Large intestine (tissue), 3 donors: ENCODE results near the gene TBC1D2B. TPM values are rescaled to one million over a fixed set of nuclear protein-coding genes. Genes with fewer than 3 reads are reported as not detected.

ENCODE experiments used
- DNase-seq, 2 donors: peaks; one replicate each; pipeline versions ENCODE4 v3.0.0 to v3.0.0-alpha.2; 2013
- H3K27ac ChIP-seq: one replicate; pipeline ENCODE4 v1.5.1; 2013; ENCODE audit warnings: low read length
- H3K27me3 ChIP-seq: 2 replicates; pipeline ENCODE4 v1.6.1; 2013; ENCODE audit warnings: low read length; ENCODE audit not compliant: control insufficient read depth, insufficient read depth
- H3K36me3 ChIP-seq: 2 replicates; pipeline ENCODE4 v1.6.1; 2013; ENCODE audit warnings: low read length; ENCODE audit not compliant: control insufficient read depth, insufficient read depth
- H3K4me1 ChIP-seq: one replicate; pipeline ENCODE4 v1.6.1; 2013; ENCODE audit warnings: low read length; ENCODE audit not compliant: control insufficient read depth, insufficient read depth
- H3K4me3 ChIP-seq: one replicate; pipeline ENCODE4 v1.5.1; 2013; ENCODE audit warnings: low read length
- H3K9me3 ChIP-seq: one replicate; pipeline ENCODE4 v1.6.1; 2013; ENCODE audit warnings: mild to moderate bottlenecking, low read depth, low read length, moderate library complexity; ENCODE audit not compliant: control insufficient read depth
- whole genome bisulfite sequencing: methylation state at CpG from one replicate; pipeline ENCODE4 v1.1.5; 2013; ENCODE audit warnings: low lambda C conversion rate; ENCODE audit not compliant: insufficient coverage; 5-methylcytosine and 5-hydroxymethylcytosine counted together
- polyA plus RNA-seq: library from polyadenylated mRNA; unstranded; fragments of 120-200 nt; gene quantifications from one replicate; pipeline ENCODE4 v1.2.1, GENCODE V29; 2013

Gene TBC1D2B
- polyA plus RNA-seq, 1 donor, result 44.6 TPM

GRCh38 chr15:78107471-78107870 lies 30.0 kb upstream of the TBC1D2B start:
- Histone ChIP-seq H3K4me3 (no peak overlapping the region), H3K9me3 (no peaks in the 10 kb centered on the region), H3K4me1 (peaks cover 21% of the 10 kb centered on the region), H3K27ac (no peak overlapping the region), H3K27me3 (no peaks in the 10 kb centered on the region), H3K36me3 (peaks cover 44% of the 10 kb centered on the region)
- WGBS, result no CpG with 5 or more reads among the region's 8 CpGs
- no peak for DNase-seq

GRCh38 chr15:78105476-78106241 lies 28.1 kb upstream of the TBC1D2B start:
- peaks cover 39% of the 10 kb centered on the region for H3K36me3 ChIP-seq
- DNase-seq, result peak; percentile 64 to 88
- no peak overlapping the region for H3K4me3 ChIP-seq
- WGBS, result no CpG with 5 or more reads among the region's 16 CpGs
- H3K9me3 ChIP-seq, result no peaks in the 10 kb centered on the region
- no peaks in the 10 kb centered on the region for H3K27me3 ChIP-seq
- H3K4me1 ChIP-seq, result peaks cover 21% of the 10 kb centered on the region
- H3K27ac ChIP-seq, result peak overlapping the region; percentile 17

GRCh38 chr15:78104566-78105475 lies 27.3 kb upstream of the TBC1D2B start:
- Histone ChIP-seq H3K27me3 (no peaks in the 10 kb centered on the region), H3K4me3 (no peak overlapping the region), H3K9me3 (no peaks in the 10 kb centered on the region), H3K27ac (peak overlapping the region; percentile 17), H3K4me1 (peaks cover 21% of the 10 kb centered on the region), H3K36me3 (peaks cover 36% of the 10 kb centered on the region)
- DNase-seq, result no peak
- 93% methylated on average over 3 of the region's 12 CpGs for WGBS

DNA sequence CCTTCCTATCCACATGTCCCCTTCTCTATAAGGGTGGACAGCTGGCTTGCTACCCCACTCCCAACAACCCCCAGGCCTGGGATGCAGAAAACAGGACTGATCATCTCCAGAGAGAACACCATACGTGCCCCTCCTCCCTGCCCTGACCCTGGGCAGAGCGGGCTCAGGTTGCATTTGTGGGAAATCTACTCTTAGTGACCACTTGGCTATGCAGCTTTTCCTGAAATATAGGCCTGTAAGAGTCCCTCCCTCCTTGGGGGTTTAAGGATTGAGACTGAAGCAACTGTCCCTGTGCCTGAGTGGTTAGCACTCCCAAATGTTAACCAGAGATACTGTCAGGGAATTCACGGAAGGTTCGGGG lies 26.6 kb upstream of the TBC1D2B start:
- Histone ChIP-seq H3K27ac (no peak overlapping the region), H3K4me1 (peaks cover 21% of the 10 kb centered on the region), H3K4me3 (no peak overlapping the region), H3K27me3 (no peaks in the 10 kb centered on the region), H3K36me3 (peaks cover 34% of the 10 kb centered on the region), H3K9me3 (no peaks in the 10 kb centered on the region)
- DNase-seq, result no peak
- WGBS, result no CpG with 5 or more reads among the region's 4 CpGs

- DNase-seq, result no peak
- Histone ChIP-seq H3K27me3 (no peaks in the 10 kb centered on the region), H3K4me3 (no peak overlapping the region), H3K36me3 (peaks cover 28% of the 10 kb centered on the region), H3K27ac (peak overlapping the region; percentile 13), H3K4me1 (peaks cover 21% of the 10 kb centered on the region), H3K9me3 (no peaks in the 10 kb centered on the region)
- WGBS, result no CpG with 5 or more reads among the region's 12 CpGs
Observed at GRCh38 chr15:78103406-78104118, 26.1 kb upstream of the TBC1D2B start.

DNA sequence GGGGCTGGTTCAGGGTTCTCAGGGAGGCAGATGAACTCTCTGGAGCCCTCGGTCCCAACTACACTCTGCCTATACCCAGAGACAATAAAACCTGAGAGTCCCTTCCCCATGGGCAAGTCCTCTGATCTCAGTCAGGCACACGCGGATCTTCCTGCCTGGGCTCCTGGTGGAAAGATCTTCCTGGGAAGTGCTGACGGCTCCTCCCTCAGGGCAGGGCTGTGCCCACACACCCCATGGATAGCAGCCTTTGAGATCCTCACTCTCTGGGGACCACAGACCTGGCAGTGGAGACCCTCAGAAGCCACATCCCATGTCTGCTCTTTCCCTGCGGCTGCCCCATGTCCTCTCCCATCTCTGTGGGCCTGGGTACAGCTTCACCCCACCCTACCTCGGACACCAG lies 25.2 kb upstream of the TBC1D2B start:
- Histone ChIP-seq H3K36me3 (peaks cover 27% of the 10 kb centered on the region), H3K4me3 (no peak overlapping the region), H3K27ac (no peak overlapping the region), H3K27me3 (no peaks in the 10 kb centered on the region), H3K9me3 (no peaks in the 10 kb centered on the region), H3K4me1 (peaks cover 21% of the 10 kb centered on the region)
- no peak for DNase-seq
- no CpG with 5 or more reads among the region's 6 CpGs for WGBS

DNA sequence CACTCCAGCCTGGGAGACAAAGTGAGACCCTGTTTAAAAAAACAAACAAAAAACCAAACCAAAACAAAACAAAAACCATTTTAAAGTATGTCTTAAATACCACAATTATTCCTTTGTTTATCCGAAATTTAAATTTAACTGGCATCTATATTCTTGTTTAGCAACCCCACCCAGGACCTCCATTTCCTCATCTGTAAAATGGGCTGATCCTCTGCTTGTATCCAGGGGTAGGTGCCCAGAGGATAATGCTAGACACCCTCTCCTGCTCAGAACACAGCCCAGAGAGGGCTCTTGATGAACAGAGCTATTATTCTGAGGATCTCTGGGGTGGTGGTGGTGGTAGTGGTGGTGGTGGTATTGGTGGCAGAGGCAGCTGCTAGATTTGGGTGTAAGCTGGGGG lies 24.7 kb upstream of the TBC1D2B start:
- H3K27me3 ChIP-seq, result no peaks in the 10 kb centered on the region
- no peaks in the 10 kb centered on the region for H3K9me3 ChIP-seq
- peaks cover 21% of the 10 kb centered on the region for H3K4me1 ChIP-seq
- H3K27ac ChIP-seq, result no peak overlapping the region
- no peak for DNase-seq
- 100% methylated on average over 1 of the region's 1 CpG for WGBS
- no peak overlapping the region for H3K4me3 ChIP-seq
- peaks cover 23% of the 10 kb centered on the region for H3K36me3 ChIP-seq

DNA sequence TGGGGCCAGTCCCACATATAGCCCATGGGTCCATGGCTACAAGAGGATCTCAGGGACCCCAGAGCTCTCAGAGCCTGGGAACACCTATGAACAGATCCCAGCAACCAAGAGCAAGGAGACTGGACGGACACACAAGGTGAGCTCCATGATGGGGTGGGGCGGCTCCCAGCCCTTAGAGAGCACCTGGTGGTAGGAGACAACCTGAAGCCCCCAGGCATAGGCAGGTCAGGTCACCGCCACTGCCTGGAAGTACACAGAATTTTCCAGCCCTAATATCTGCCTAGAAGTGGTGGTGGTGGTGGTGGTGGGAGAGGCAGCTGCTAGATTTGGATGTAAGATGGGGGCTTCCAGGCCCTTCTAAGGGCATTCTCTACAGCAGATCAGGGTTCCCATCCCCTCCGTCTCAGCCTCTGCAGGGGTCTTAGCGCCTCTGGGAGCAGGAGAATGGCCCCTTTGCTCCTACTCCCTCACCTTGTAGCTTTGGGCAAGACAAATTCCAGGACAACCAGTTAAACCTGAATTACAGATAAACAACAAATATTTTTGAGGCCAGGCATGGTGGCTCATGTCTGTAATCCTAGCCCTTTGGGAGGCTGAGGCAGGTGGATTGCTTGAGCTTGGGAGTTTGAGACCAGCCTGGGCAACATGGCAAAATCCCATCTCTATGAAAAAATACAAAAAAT lies 24.1 kb upstream of the TBC1D2B start:
- Histone ChIP-seq H3K36me3 (peaks cover 20% of the 10 kb centered on the region), H3K27me3 (no peaks in the 10 kb centered on the region), H3K4me1 (peaks cover 21% of the 10 kb centered on the region), H3K4me3 (no peak overlapping the region), H3K27ac (no peak overlapping the region), H3K9me3 (no peaks in the 10 kb centered on the region)
- no peak for DNase-seq
- no CpG with 5 or more reads among the region's 5 CpGs for WGBS

- WGBS, result no CpG with 5 or more reads among the region's 2 CpGs
- H3K4me1 ChIP-seq, result peaks cover 15% of the 10 kb centered on the region
- no peaks in the 10 kb centered on the region for H3K27me3 ChIP-seq
- no peaks in the 10 kb centered on the region for H3K9me3 ChIP-seq
- DNase-seq, result no peak
- H3K27ac ChIP-seq, result no peak overlapping the region
- no peak overlapping the region for H3K4me3 ChIP-seq
- peaks cover 17% of the 10 kb centered on the region for H3K36me3 ChIP-seq
Observed at GRCh38 chr15:78100886-78101285, 23.4 kb upstream of the TBC1D2B start.
